Thoracic aorta (tissue), 2 donors: ENCODE results near the gene PAK5. TPM values are rescaled to one million over a fixed set of nuclear protein-coding genes. Genes with fewer than 3 reads are reported as not detected.
"Not testable (repeated sequence)": the region's sequence is repeated elsewhere in the genome, so short reads cannot be mapped to it uniquely, and the experiment has no call there.

Experiments used
- ATAC-seq: fragments of 150-250 bp; one replicate; pipeline ENCODE4 v1.8.0; 2017; ENCODE audit warnings: low read depth; ENCODE audit not compliant: insufficient number of reproducible peaks, low FRiP score
- DNase-seq: peaks from one replicate; pipeline ENCODE4 v3.0.0-alpha.2; 2020; ENCODE audit warnings: low spot score
- H3K27ac ChIP-seq, 2 donors: fragments of 200-600 bp; sonication (generic); 1 replicate in 1 of 2; 2 replicates in 1 of 2; pipeline ENCODE4 v1.5.1; 2016; ENCODE audit warnings: mild to moderate bottlenecking in 2 of 2, moderate library complexity in 2 of 2
- H3K27me3 ChIP-seq: fragments of 200-600 bp; sonication (generic); replicated peaks from 2 replicates; pipeline ENCODE4 v1.6.0; 2016; ENCODE audit warnings: mild to moderate bottlenecking; ENCODE audit not compliant: insufficient read depth
- H3K36me3 ChIP-seq: fragments of 200-600 bp; sonication (generic); one replicate; pipeline ENCODE4 v1.5.1; 2016
- H3K4me1 ChIP-seq, 2 donors: fragments of 200-600 bp; sonication (generic); 1 replicate in 1 of 2; 2 replicates in 1 of 2; pipeline versions ENCODE4 v1.5.1 to v1.6.0; 2016; ENCODE audit warnings: low read depth in 2 of 2, mild to moderate bottlenecking in 1 of 2; ENCODE audit not compliant: control insufficient read depth in 1 of 2
- H3K4me3 ChIP-seq: fragments of 200-600 bp; sonication (generic); 2 replicates; pipeline ENCODE4 v1.5.1; 2016; ENCODE audit warnings: mild to moderate bottlenecking
- H3K9me3 ChIP-seq: fragments of 200-600 bp; sonication (generic); 2 replicates; pipeline ENCODE4 v1.5.1; 2016
- total RNA-seq, 2 donors: library from RNA; depleted of rRNA; stranded (reverse); fragments of >200 nt; gene quantifications; one replicate each; pipeline versions ENCODE4 v1.1.0 to v1.2.3, GENCODE V29; 2016
- TF ChIP-seq, protein P1 (sequence below): fragments of 200-600 bp; sonication (generic); IDR thresholded peaks from one replicate; pipeline ENCODE4 v1.5.1; 2019; ENCODE audit warnings: antibody characterized with exemption

PAK5 gene
- total RNA-seq, 2 donors from 2014 or later = not detected

DNA sequence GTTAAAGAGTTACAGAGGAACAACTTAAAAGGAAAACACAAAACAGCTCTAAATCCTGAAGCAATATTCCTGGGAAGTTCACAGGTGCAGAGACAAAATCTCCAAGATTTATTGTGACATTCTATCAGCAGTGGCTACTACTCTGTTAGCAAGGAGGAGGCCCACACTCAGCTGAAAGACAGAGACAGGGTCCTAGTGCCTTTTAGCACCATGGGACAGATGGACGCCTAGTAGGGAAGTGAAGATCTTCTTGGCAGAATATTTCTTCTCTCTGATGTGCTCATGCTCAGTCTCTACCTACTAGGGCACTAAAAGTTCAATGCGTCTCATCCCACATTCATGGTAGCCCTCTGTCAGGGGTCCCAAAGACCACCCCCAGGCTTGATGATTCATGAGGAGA, 191.1 kb downstream of the PAK5 start:
- H3K27me3 ChIP-seq = no peaks in the 10 kb centered on the region
- H3K4me1 ChIP-seq = no peaks in the 10 kb centered on the region
- H3K9me3 ChIP-seq = no peaks in the 10 kb centered on the region
- H3K4me3 ChIP-seq = no peak overlapping the region
- no peak for DNase-seq
- TF ChIP-seq, protein P1, sequence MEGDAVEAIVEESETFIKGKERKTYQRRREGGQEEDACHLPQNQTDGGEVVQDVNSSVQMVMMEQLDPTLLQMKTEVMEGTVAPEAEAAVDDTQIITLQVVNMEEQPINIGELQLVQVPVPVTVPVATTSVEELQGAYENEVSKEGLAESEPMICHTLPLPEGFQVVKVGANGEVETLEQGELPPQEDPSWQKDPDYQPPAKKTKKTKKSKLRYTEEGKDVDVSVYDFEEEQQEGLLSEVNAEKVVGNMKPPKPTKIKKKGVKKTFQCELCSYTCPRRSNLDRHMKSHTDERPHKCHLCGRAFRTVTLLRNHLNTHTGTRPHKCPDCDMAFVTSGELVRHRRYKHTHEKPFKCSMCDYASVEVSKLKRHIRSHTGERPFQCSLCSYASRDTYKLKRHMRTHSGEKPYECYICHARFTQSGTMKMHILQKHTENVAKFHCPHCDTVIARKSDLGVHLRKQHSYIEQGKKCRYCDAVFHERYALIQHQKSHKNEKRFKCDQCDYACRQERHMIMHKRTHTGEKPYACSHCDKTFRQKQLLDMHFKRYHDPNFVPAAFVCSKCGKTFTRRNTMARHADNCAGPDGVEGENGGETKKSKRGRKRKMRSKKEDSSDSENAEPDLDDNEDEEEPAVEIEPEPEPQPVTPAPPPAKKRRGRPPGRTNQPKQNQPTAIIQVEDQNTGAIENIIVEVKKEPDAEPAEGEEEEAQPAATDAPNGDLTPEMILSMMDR = no peak
- no peak overlapping the region for H3K27ac ChIP-seq
- no peak for ATAC-seq
- no peaks in the 10 kb centered on the region for H3K36me3 ChIP-seq

DNA sequence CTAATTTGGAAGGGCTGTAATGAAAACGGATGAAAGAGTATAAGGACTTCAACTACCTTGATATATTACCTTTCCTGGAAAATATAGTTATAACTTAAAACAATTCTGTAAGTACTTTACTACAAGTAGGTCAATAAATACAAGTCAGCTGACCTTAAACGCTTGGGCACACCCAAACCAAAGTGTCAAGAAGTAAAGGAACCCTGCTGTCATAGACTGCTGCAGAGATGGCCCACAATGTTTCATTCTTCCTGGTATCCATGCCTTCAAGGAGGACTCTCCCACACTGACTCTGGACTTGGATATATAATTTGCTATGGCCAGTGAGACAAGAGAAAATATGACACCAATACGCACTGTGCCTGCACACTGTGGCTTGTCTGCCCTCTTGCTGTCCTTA, 192.5 kb downstream of the PAK5 start:
- ATAC-seq (no peak), DNase-seq (no peak)
- TF ChIP-seq, protein P1 = no peak
- H3K9me3 ChIP-seq = no peaks in the 10 kb centered on the region
- no peak overlapping the region for H3K27ac ChIP-seq
- no peaks in the 10 kb centered on the region for H3K36me3 ChIP-seq
- no peaks in the 10 kb centered on the region for H3K4me1 ChIP-seq
- H3K4me3 ChIP-seq = no peak overlapping the region
- H3K27me3 ChIP-seq = no peaks in the 10 kb centered on the region

DNA sequence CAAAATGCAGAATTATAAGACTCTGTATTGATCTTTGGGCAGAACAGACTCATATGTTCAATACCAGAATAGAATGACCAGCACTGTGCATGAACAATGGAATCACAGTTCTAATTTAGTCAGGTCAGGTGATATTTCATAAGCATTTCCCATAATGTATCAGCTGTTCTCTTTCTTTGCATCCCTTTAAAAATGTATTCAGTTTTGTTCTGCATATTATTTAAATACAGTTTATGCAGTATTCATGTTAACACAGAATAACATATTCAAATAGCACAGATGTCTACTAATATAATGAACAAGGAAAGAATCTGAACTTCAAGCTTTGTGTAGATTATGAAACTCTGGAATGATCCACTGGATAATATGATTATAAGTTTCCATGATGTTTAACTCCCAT, 196.0 kb downstream of the PAK5 start:
- DNase-seq (no peak), ATAC-seq (no peak)
- Histone ChIP-seq H3K36me3 (no peaks in the 10 kb centered on the region), H3K27me3 (no peaks in the 10 kb centered on the region), H3K4me1 (no peaks in the 10 kb centered on the region), H3K4me3 (no peak overlapping the region), H3K27ac (no peak overlapping the region), H3K9me3 (no peaks in the 10 kb centered on the region)
- TF ChIP-seq, protein P1 = no peak

DNA sequence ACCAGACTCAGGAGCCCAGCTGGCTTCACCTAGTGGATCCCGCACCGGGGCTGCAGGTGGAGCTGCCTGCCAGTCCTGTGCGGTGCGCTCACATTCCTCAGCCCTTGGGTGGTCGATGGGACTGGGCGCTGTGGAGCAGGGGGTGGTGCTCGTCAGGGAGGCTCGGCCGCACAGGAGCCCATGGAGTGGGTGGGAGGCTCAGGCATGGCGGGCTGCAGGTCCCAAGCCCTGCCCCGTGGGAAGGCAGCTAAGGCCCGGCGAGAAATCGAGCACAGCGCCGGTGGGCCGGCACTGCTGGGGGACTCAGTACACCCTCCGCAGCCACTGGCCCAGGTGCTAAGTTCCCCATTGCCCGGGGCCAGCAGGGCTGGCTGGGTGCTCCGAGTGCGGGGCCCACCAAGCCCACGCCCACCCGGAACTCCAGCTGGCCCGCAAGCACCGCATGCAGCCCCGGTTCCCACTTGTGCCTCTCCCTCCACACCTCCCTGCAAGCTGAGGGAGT, 197.3 kb downstream of the PAK5 start:
- H3K36me3 ChIP-seq, H3K27ac ChIP-seq, H3K27me3 ChIP-seq, ATAC-seq, H3K9me3 ChIP-seq, H3K4me3 ChIP-seq, DNase-seq, H3K4me1 ChIP-seq: not testable (repeated sequence)

DNA sequence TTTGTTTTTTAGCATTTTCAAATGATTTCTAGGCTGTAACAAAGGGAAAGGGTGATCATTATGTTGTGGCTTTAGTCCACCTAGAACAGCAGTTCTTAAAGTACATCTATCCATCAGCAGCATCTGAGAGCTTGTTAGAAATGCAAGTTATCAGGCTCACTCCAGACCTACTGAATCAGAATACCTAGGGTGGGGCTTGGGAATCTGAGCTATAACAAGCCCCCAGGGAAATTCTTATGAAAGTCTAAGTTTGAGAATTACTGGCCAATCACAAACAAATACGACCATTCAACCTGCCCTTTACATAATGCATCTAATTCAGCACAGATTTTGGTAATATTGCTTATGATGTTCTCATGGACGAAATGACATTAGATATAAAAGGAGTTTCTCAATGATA, 201.0 kb downstream of the PAK5 start:
- TF ChIP-seq, protein P1 = no peak
- Histone ChIP-seq H3K36me3 (no peaks in the 10 kb centered on the region), H3K4me3 (no peak overlapping the region), H3K4me1 (no peaks in the 10 kb centered on the region), H3K9me3 (no peaks in the 10 kb centered on the region), H3K27me3 (no peaks in the 10 kb centered on the region), H3K27ac (no peak overlapping the region)
- no peak for ATAC-seq
- no peak for DNase-seq

DNA sequence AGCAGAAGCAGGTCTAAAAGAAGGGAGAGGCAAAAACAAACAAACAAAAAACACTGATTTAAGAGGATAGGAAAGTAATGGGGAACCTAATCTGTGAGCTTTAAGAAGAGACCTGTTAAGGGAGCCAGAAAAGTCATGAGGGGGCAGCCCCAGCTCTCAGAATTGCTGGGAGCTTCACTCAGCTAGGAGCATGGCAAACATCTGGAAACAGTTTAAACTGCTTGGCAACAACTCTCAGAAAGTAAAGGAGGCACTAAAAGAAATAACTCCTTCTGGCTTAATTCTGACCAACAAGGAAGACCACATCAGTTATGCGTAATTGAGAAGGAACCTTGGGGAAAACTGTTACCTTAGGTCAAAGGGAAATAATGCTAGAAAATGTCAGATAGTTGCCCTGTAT, 203.1 kb downstream of the PAK5 start:
- ATAC-seq (no peak), DNase-seq (no peak)
- TF ChIP-seq, protein P1 = no peak
- Histone ChIP-seq H3K27me3 (no peaks in the 10 kb centered on the region), H3K27ac (no peak overlapping the region), H3K4me3 (no peak overlapping the region), H3K4me1 (no peaks in the 10 kb centered on the region), H3K36me3 (no peaks in the 10 kb centered on the region), H3K9me3 (no peaks in the 10 kb centered on the region)
